GM10266 (cell line): Measurements from ENCODE around the gene SNTG2.

Source experiments
- DNase-seq: peaks from one replicate; pipeline ENCODE4 v3.0.0; 2012; ENCODE audit errors: extremely low spot score
- CTCF ChIP-seq: IDR thresholded peaks from 2 replicates; pipeline ENCODE4 v1.5.1; 2012; ENCODE audit warnings: mild to moderate bottlenecking, low read depth; ENCODE audit not compliant: control insufficient read depth, insufficient read depth; ENCODE audit errors: missing control alignments

SNTG2 gene

DNA sequence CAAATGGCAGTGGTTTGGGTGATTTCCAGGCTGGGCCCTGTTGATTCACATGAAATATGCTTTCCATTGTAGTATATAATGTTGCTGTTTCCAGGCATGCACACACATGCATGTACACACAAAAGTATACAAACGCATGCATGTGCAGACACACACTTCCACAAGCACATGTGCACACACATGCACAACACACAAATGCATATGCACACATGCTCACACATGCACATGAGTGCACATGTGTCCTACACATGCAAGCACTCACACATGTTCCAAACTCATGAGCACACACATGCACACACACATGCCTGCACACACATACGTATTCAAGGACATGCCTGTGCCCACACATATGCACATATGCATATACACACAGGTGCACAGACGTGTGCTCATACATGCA lies 30.6 kb downstream of the SNTG2 start:
- TF ChIP-seq CTCF, result no peak
- no peak for DNase-seq

GRCh38 chr2:981759-982158 lies 31.1 kb downstream of the SNTG2 start:
- no peak for TF ChIP-seq CTCF

DNA sequence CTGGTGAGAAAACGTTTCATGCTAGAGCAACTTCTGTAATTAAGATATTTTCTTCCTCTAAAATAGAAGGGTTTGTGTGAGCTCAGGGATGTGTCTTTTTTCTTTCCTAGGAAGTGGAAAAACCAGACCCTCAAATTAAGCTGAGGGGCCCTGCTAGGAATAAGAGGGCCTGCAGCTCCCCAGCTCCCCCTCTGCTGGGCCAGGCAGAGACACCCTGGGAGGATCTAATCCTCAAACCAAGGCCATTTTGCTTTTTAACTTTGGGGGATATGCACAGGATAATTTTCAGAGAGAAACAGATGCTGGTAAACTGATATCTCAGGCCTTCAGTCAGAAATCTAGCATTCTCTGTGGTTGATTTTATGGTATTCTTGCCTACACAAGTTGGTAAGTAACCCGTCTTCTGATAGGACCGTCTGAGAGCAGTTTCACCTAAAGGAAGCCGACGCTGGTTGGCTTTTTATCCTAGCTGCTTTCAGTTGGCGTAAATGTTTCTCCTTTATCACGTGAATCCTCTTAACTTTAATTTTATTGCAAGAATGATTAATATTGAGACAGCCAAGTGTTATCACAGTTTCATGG lies 34.8 kb downstream of the SNTG2 start:
- DNase-seq, result no peak
- TF ChIP-seq CTCF, result no peak

More at GRCh38 chr2:981759-982158, 31.1 kb downstream of the SNTG2 start:
- DNase-seq, result no peak

- no peak for TF ChIP-seq CTCF
- no peak for DNase-seq
These were observed 37.1 kb downstream of the SNTG2 start for GRCh38 chr2:987789-988188.

DNA sequence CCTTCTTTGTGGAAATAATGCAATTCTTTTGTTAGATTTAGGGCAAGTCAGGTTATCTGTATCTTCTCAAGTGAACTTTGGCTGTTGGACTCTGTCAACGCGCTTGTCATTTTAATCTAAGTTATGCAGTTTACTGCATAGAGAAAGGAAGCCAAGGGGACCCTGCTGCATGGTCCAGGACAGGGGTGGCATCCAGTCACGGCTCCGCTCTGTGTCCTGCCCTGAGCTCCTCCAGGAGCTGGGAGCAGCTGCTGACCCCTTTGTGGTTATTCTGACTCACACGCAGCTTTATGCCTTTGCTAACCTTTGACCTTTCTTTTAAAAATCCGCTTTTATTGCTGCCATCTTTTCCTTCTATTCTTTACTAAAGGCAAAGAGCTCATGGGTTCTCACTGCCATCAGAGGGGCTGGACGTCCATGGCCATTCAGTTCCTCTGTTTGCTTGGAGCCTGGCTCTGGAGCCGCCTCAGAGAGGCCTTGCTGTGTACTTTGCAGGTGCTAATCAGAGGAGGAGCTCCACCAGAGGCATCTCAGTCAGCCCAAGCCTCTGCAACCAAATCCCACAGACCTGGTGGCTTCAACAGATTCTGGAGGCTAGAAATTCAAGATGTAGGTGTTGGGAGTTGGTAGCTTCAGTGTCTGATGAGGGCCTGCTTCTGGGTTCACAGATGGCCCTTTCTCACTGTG lies 39.3 kb downstream of the SNTG2 start:
- no peak for DNase-seq
- no peak for TF ChIP-seq CTCF

GRCh38 chr2:990970-991369 lies 40.3 kb downstream of the SNTG2 start:
- no peak for TF ChIP-seq CTCF
- DNase-seq, result no peak

DNA sequence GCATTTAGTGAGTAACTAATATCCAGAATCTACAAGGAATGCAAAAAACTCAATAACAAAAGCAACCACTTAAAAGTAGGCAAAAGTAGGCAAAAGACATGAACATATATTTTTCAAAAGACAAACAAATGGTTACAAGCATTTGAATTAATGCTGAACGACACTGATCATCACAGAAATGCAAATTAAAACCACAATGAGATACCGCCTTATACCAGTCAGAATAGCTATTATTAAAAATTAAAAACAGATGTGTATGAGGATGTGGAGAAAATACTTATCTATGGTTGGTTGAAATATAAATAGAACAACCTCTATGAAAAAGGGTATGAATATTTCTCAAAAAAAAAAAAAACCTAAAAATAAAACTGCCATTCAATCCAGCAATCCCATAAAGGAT lies 51.7 kb downstream of the SNTG2 start:
- DNase-seq, result no peak
- no peak for TF ChIP-seq CTCF
